Endothelial cell of umbilical vein (primary cell): ENCODE data around the gene GPRC5D. TPM values are rescaled to one million over a fixed set of nuclear protein-coding genes. Genes with fewer than 3 reads are reported as not detected.

Experiments used
- BruUV-seq: library from RNA; stranded (reverse); fragments of 400-500 nt; replicated peaks from 2 replicates; lab custom pipeline; 2021; lab: Mats Ljungman, UMichigan
- CTCF ChIA-PET: fragments of 300-600, 350-600 bp; sonication (Branson Sonifier 250); formaldehyde crosslinking; loops from one replicate; lab custom pipeline; 2021; ENCODE audit warnings: antibody characterized with exemption, inconsistent platforms; lab: Charles Lee
- POLR2A ChIA-PET: fragments of 300-600, 350-600 bp; sonication (Branson Sonifier 250); formaldehyde crosslinking; loops from one replicate; lab custom pipeline; 2021; ENCODE audit warnings: antibody characterized with exemption, inconsistent platforms; lab: Charles Lee
- DNase-seq: peaks from one replicate; pipeline ENCODE4 v3.0.0-alpha.2; 2011; ENCODE audit warnings: low read depth, low spot score
- FAIRE-seq: peaks from 2 replicates; lab custom pipeline; 2011; peaks lifted over from hg19 to GRCh38; lab: Jason Lieb, UNC
- H2AFZ ChIP-seq: 2 replicates; pipeline ENCODE4 v1.6.0; 2012; ENCODE audit warnings: low read depth, low read length, control low read depth, inconsistent platforms
- H3K27ac ChIP-seq: 2 replicates; pipeline ENCODE4 v1.5.1; 2011; ENCODE audit warnings: low read depth, mild to moderate bottlenecking, control low read depth, low read length, moderate library complexity; ENCODE audit not compliant: insufficient read depth
- H3K27me3 ChIP-seq, 2 experiments: 2 replicates each; pipeline versions ENCODE4 v1.6.0 to v1.6.1; 2011; ENCODE audit warnings: low read length in 2 of 2, mixed read lengths in 1 of 2; ENCODE audit not compliant: control insufficient read depth in 2 of 2, insufficient read depth in 2 of 2
- H3K36me3 ChIP-seq, 2 experiments: 2 replicates in 1 of 2; 3 replicates in 1 of 2; pipeline ENCODE4 v1.5.1; 2011; ENCODE audit warnings: low read length in 2 of 2, mild to moderate bottlenecking in 1 of 2, moderate library complexity in 1 of 2; ENCODE audit not compliant: control insufficient read depth in 2 of 2, insufficient read depth in 2 of 2; ENCODE audit errors: extremely low read depth in 1 of 2
- H3K4me1 ChIP-seq: 3 replicates; pipeline ENCODE4 v1.5.1; 2011; ENCODE audit warnings: mild to moderate bottlenecking, low read length; ENCODE audit not compliant: control insufficient read depth, insufficient read depth; ENCODE audit errors: extremely low read depth
- H3K4me2 ChIP-seq: 2 replicates; pipeline ENCODE4 v1.6.1; 2011; ENCODE audit warnings: low read length, control low read depth, mixed read lengths; ENCODE audit not compliant: insufficient read depth
- H3K4me3 ChIP-seq, 3 experiments: fragments of 200-600 bp in 1 of 3; sonication (generic), shearing (Covaris generic) in 1 of 3; replicated peaks in 1 of 3; 2 replicates each; pipeline ENCODE4 v1.5.1; 2011 to 2016; ENCODE audit warnings: control low read depth in 3 of 3, low read length in 3 of 3, mild to moderate bottlenecking in 2 of 3, inconsistent platforms in 1 of 3, low read depth in 1 of 3, moderate library complexity in 1 of 3; ENCODE audit not compliant: insufficient read depth in 1 of 3
- H3K79me2 ChIP-seq: 2 replicates; pipeline ENCODE4 v1.6.0; 2012; ENCODE audit warnings: low read length, inconsistent platforms; ENCODE audit not compliant: control insufficient read depth, insufficient read depth
- H3K9ac ChIP-seq: replicated peaks from 2 replicates; pipeline ENCODE3; 2011; ENCODE audit warnings: low read length, control low read depth; ENCODE audit not compliant: insufficient read depth; ENCODE audit errors: extremely low read depth
- H3K9me1 ChIP-seq: replicated peaks from 3 replicates; pipeline ENCODE4 v1.6.0; 2011; ENCODE audit warnings: mild to moderate bottlenecking, low read length; ENCODE audit not compliant: control insufficient read depth, insufficient read depth; ENCODE audit errors: extremely low read depth
- H3K9me3 ChIP-seq: replicated peaks from 2 replicates; pipeline ENCODE4 v1.5.1; 2012; ENCODE audit warnings: low read length, inconsistent platforms; ENCODE audit not compliant: control insufficient read depth, insufficient read depth
- H4K20me1 ChIP-seq: replicated peaks from 2 replicates; pipeline ENCODE3; 2011; ENCODE audit warnings: mild to moderate bottlenecking, low read length; ENCODE audit not compliant: control insufficient read depth, insufficient read depth; ENCODE audit errors: extremely low read depth
- GATA2 ChIP-seq: IDR thresholded peaks from 2 replicates; pipeline ENCODE4 v1.7.0; 2011; ENCODE audit warnings: low read depth, mild to moderate bottlenecking, moderate library complexity, mixed read lengths, low read length; ENCODE audit not compliant: insufficient read length, insufficient read depth
- POLR2AphosphoS5 ChIP-seq: IDR thresholded peaks from 2 replicates; pipeline ENCODE4 v1.6.1; 2012; ENCODE audit warnings: low read depth, mild to moderate bottlenecking, control low read depth, low read length, moderate library complexity; ENCODE audit not compliant: insufficient read depth
- dilution Hi-C: fragments of 300-500 bp; cut with MboI; formaldehyde crosslinking; loops from one replicate; pipeline ENCODE4 v1.15.0; 2019; ENCODE audit warnings: low sequenced_read_pairs; ENCODE audit not compliant: extremely low pct_ligation_motif_present
- intact Hi-C: fragments of 100-400 bp; cut with micrococcal nuclease; formaldehyde crosslinking; loops from one replicate; pipeline ENCODE4 v1.10.0; 2022
- polyA plus RNA-seq, 4 experiments: library from polyadenylated mRNA; depleted of rRNA in 3 of 4; stranded (reverse) in 3 of 4; unstranded in 1 of 4; fragments of >200 nt; gene quantifications; 2 replicates each; pipeline versions ENCODE4 v1.2.1 to v1.2.3, GENCODE V29; 2011 to 2012; ENCODE audit warnings: missing spikeins in 1 of 4
- total RNA-seq: library from RNA; stranded (reverse); gene quantifications from 2 replicates; pipeline ENCODE4 v1.2.3, GENCODE V29; 2021
- TF ChIP-seq, protein P1 (sequence below): IDR thresholded peaks from 2 replicates; pipeline ENCODE4 v1.6.1; 2011; ENCODE audit not compliant: insufficient read depth, insufficient read length
- TF ChIP-seq, protein P2 (sequence below), 2 donors: IDR thresholded peaks; 1 replicate in 1 of 2; 2 replicates in 1 of 2; pipeline ENCODE4 v1.5.1; 2011; ENCODE audit warnings: low read length in 2 of 2, mild to moderate bottlenecking in 2 of 2, moderate library complexity in 2 of 2, control low read depth in 1 of 2, inconsistent platforms in 1 of 2, low read depth in 1 of 2; ENCODE audit not compliant: insufficient read depth in 1 of 2; ENCODE audit errors: extremely low read depth in 1 of 2

GPRC5D gene
- total and polyA plus RNA-seq, 2 donors (not counting 3 experiments of a cell fraction or from before 2014, with no cell fraction given), result not detected

DNA sequence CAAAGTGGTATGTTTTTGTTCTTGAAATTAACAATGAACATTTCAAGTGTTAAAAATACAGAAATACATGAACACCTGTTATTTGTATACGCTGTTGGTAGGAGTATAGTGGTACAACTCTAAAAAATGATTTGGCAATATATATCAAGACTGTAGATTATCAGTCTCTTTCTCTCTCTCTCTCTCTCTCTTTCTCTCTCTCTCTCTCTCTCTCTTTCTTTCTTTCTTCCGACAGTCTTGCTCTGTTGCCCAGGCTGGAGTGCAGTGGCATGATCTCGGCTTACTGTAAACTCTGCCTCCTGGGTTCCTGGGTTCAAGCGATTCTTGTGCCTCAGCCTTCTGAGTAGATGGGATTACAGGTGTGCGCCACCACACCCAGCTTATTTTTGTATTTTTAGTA lies 35.5 kb upstream of the GPRC5D start:
- no peak overlapping the region for H3K27ac ChIP-seq
- H2AFZ ChIP-seq, result no peak overlapping the region
- intact Hi-C loops, result no loop called here
- dilution Hi-C loops, result loop anchor here (10.0 kb wide), 2 partner anchors 153 to 227 kb away; no protein-coding TSS in a partner anchor
- TF ChIP-seq GATA2, result no peak
- TF ChIP-seq, protein P1, sequence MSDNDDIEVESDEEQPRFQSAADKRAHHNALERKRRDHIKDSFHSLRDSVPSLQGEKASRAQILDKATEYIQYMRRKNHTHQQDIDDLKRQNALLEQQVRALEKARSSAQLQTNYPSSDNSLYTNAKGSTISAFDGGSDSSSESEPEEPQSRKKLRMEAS, result no peak
- TF ChIP-seq POLR2AphosphoS5, result no peak
- TF ChIP-seq, protein P2, sequence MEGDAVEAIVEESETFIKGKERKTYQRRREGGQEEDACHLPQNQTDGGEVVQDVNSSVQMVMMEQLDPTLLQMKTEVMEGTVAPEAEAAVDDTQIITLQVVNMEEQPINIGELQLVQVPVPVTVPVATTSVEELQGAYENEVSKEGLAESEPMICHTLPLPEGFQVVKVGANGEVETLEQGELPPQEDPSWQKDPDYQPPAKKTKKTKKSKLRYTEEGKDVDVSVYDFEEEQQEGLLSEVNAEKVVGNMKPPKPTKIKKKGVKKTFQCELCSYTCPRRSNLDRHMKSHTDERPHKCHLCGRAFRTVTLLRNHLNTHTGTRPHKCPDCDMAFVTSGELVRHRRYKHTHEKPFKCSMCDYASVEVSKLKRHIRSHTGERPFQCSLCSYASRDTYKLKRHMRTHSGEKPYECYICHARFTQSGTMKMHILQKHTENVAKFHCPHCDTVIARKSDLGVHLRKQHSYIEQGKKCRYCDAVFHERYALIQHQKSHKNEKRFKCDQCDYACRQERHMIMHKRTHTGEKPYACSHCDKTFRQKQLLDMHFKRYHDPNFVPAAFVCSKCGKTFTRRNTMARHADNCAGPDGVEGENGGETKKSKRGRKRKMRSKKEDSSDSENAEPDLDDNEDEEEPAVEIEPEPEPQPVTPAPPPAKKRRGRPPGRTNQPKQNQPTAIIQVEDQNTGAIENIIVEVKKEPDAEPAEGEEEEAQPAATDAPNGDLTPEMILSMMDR (IDR thresholded peaks at IDR 0.05; ENCODE audit: extremely low read depth in 1 of 2, insufficient read depth in 1 of 2, low read depth in 1 of 2, low read length in 2 of 2), result no peak
- no peaks in the 10 kb centered on the region for H3K9me3 ChIP-seq
- H3K4me2 ChIP-seq, result no peak overlapping the region
- H3K79me2 ChIP-seq, result peaks cover 1% of the 10 kb centered on the region
- H3K9me1 ChIP-seq, result no peaks in the 10 kb centered on the region
- FAIRE-seq (no peak), DNase-seq (no peak)
- no peak overlapping the region for H3K9ac ChIP-seq
- no peaks in the 10 kb centered on the region for H3K27me3 ChIP-seq
- CTCF ChIA-PET, result interaction anchor here (1.3 to 11.7 kb wide), 4 partner anchors 10 to 225 kb away, joined by 3 to 159 read pairs (median 17); partner anchors contain the start of gene FAM234B
- BruUV-seq, result no TSS peak
- POLR2A ChIA-PET, result no interaction called here
- H3K4me3 ChIP-seq, result no peak overlapping the region
- H3K4me1 ChIP-seq, result peaks cover 5% of the 10 kb centered on the region
- no peaks in the 10 kb centered on the region for H4K20me1 ChIP-seq
- H3K36me3 ChIP-seq, result peaks cover 5 to 8% of the 10 kb centered on the region in 2 experiments
